ENCODE data around the gene MYRF.

The MYRF gene

GRCh38 chr11:61752117-61752924 is at the start of gene MYRF:
Gene MYRF (plus strand): TSS chr11:61752636. CDS start chr11:61752745, 109 bp downstream.
- TF ChIP-seq CTCF (IDR thresholded peaks at IDR 0.05; ENCODE audit: low read depth, low read length), result peak; percentile 36
- DNase-seq (ENCODE audit: extremely low read depth, low read depth), result no peak

GRCh38 chr11:61702701-61703312 is 49.6 kb upstream of the MYRF start:
- DNase-seq (ENCODE audit: extremely low read depth, low read depth), result no peak
- no peak for TF ChIP-seq CTCF (IDR thresholded peaks at IDR 0.05; ENCODE audit: low read depth, low read length)

GRCh38 chr11:61704838-61705237 is 47.6 kb upstream of the MYRF start:
- TF ChIP-seq CTCF (IDR thresholded peaks at IDR 0.05; ENCODE audit: low read depth, low read length), result no peak
- no peak for DNase-seq (ENCODE audit: extremely low read depth, low read depth)

GRCh38 chr11:61706452-61707400 is 45.7 kb upstream of the MYRF start:
- no peak for DNase-seq (ENCODE audit: extremely low read depth, low read depth)
- no peak for TF ChIP-seq CTCF (IDR thresholded peaks at IDR 0.05; ENCODE audit: low read depth, low read length)

- DNase-seq (ENCODE audit: extremely low read depth, low read depth), result no peak
These were observed 44.9 kb upstream of the MYRF start for GRCh38 chr11:61707574-61707973.

GRCh38 chr11:61709110-61709509 is 43.3 kb upstream of the MYRF start:
- no peak for TF ChIP-seq CTCF (IDR thresholded peaks at IDR 0.05; ENCODE audit: low read depth, low read length)
- DNase-seq (ENCODE audit: extremely low read depth, low read depth), result no peak

More at GRCh38 chr11:61707574-61707973, 44.9 kb upstream of the MYRF start:
- TF ChIP-seq CTCF (IDR thresholded peaks at IDR 0.05; ENCODE audit: low read depth, low read length), result no peak

Measured in AG09319 (cell line).